Dendritic cell treated with granulocyte-macrophage colony-stimulating factor and Interleukin-4, amounts not matched to agents 40 ng/mL and 50 ng/mL, for 4 days (primary cell): ENCODE measurements around the gene COL5A2.

Experiments used
- H3K27ac Mint-ChIP-seq: one replicate; pipeline ENCODE4 v1.8.0; 2022; ENCODE audit warnings: mild to moderate bottlenecking, mixed read lengths
- H3K27me3 Mint-ChIP-seq: one replicate; pipeline ENCODE4 v1.8.0; 2022; ENCODE audit warnings: mild to moderate bottlenecking, mixed read lengths
- H3K36me3 Mint-ChIP-seq: one replicate; pipeline ENCODE4 v1.8.0; 2022; ENCODE audit warnings: low read depth, mixed read lengths
- H3K4me1 Mint-ChIP-seq: one replicate; pipeline ENCODE4 v1.8.0; 2022; ENCODE audit warnings: low read depth, mixed read lengths
- H3K4me3 Mint-ChIP-seq: one replicate; pipeline ENCODE4 v1.8.0; 2022; ENCODE audit warnings: mild to moderate bottlenecking, moderate library complexity, mixed read lengths
- H3K9me3 Mint-ChIP-seq: one replicate; pipeline ENCODE4 v1.8.0; 2022; ENCODE audit warnings: mixed read lengths
- intact Hi-C: fragments of 100-400 bp; cut with micrococcal nuclease; formaldehyde crosslinking; loops from one replicate; pipeline ENCODE4 v1.15.0; 2022

Gene COL5A2

GRCh38 chr2:189118386-189118785, 61.2 kb downstream of the COL5A2 start:
- Mint-ChIP-seq H3K27me3 (peaks cover 2% of the 10 kb centered on the region), H3K9me3 (no peaks in the 10 kb centered on the region), H3K4me3 (no peak overlapping the region), H3K36me3 (no peaks in the 10 kb centered on the region), H3K27ac (no peak overlapping the region), H3K4me1 (no peaks in the 10 kb centered on the region)
- intact Hi-C loops, result no loop called here

GRCh38 chr2:189116979-189117378, 62.6 kb downstream of the COL5A2 start:
- Mint-ChIP-seq H3K36me3 (no peaks in the 10 kb centered on the region), H3K9me3 (no peaks in the 10 kb centered on the region), H3K27ac (no peak overlapping the region), H3K4me3 (no peak overlapping the region), H3K4me1 (no peaks in the 10 kb centered on the region), H3K27me3 (peaks cover 2% of the 10 kb centered on the region)
- intact Hi-C loops, result no loop called here

- Mint-ChIP-seq H3K27me3 (peaks cover 2% of the 10 kb centered on the region), H3K27ac (no peak overlapping the region), H3K4me1 (no peaks in the 10 kb centered on the region), H3K4me3 (no peak overlapping the region), H3K9me3 (no peaks in the 10 kb centered on the region), H3K36me3 (no peaks in the 10 kb centered on the region)
- intact Hi-C loops, result no loop called here
These were observed 63.5 kb downstream of the COL5A2 start for GRCh38 chr2:189116087-189116486.

GRCh38 chr2:189115126-189115525, 64.4 kb downstream of the COL5A2 start:
- H3K27ac Mint-ChIP-seq, result no peak overlapping the region
- no peak overlapping the region for H3K4me3 Mint-ChIP-seq
- no peaks in the 10 kb centered on the region for H3K36me3 Mint-ChIP-seq
- peaks cover 2% of the 10 kb centered on the region for H3K27me3 Mint-ChIP-seq
- H3K9me3 Mint-ChIP-seq, result no peaks in the 10 kb centered on the region
- H3K4me1 Mint-ChIP-seq, result no peaks in the 10 kb centered on the region
- intact Hi-C loops, result no loop called here

- H3K9me3 Mint-ChIP-seq, result no peaks in the 10 kb centered on the region
- H3K36me3 Mint-ChIP-seq, result no peaks in the 10 kb centered on the region
- peaks cover under 1% of the 10 kb centered on the region for H3K27me3 Mint-ChIP-seq
- H3K4me1 Mint-ChIP-seq, result no peaks in the 10 kb centered on the region
- H3K27ac Mint-ChIP-seq, result no peak overlapping the region
- intact Hi-C loops, result no loop called here
- H3K4me3 Mint-ChIP-seq, result no peak overlapping the region
These were observed 65.6 kb downstream of the COL5A2 start for GRCh38 chr2:189113963-189114362.

DNA sequence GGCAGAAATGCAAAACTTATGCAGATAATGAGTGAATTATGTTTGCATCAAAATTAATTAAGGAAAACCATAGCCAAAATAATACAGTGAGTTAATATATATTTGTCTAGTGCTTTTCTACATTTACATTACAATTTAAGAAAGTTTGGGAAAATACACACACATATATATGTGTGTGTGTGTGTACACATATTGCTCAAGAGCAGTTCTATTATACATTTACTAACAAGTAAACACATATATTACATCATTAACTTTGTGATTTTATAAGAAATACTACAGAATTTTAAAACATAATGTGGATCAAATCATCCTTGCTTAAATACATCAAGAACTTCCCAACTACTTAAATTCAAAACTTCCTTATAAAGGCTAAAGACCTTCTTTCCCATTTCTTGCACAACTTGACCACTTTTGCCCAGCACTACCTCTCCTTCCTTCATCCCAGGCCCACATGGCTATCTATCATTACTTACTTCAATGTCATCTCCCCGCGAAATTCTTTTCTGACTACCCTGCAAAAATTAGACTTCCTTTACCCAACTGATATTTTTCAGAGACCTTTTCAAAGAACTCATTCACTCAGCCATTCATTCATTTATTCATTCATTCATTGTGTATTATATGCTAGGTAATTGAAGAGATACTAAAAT, 68.4 kb downstream of the COL5A2 start:
- Mint-ChIP-seq H3K9me3 (no peaks in the 10 kb centered on the region), H3K27me3 (no peaks in the 10 kb centered on the region), H3K27ac (no peak overlapping the region), H3K4me1 (no peaks in the 10 kb centered on the region), H3K36me3 (no peaks in the 10 kb centered on the region), H3K4me3 (no peak overlapping the region)
- intact Hi-C loops, result no loop called here

- Mint-ChIP-seq H3K27ac (no peak overlapping the region), H3K4me3 (no peak overlapping the region), H3K9me3 (no peaks in the 10 kb centered on the region), H3K36me3 (no peaks in the 10 kb centered on the region), H3K27me3 (no peaks in the 10 kb centered on the region), H3K4me1 (no peaks in the 10 kb centered on the region)
- intact Hi-C loops, result no loop called here
These were observed 69.6 kb downstream of the COL5A2 start for GRCh38 chr2:189109921-189110397.

GRCh38 chr2:189104934-189105333, 74.6 kb downstream of the COL5A2 start:
- Mint-ChIP-seq H3K27ac (no peak overlapping the region), H3K4me3 (no peak overlapping the region), H3K27me3 (no peaks in the 10 kb centered on the region), H3K36me3 (no peaks in the 10 kb centered on the region), H3K9me3 (no peaks in the 10 kb centered on the region), H3K4me1 (no peaks in the 10 kb centered on the region)
- intact Hi-C loops, result no loop called here

- H3K27me3 Mint-ChIP-seq, result no peaks in the 10 kb centered on the region
- no peak overlapping the region for H3K27ac Mint-ChIP-seq
- intact Hi-C loops, result no loop called here
- H3K9me3 Mint-ChIP-seq, result no peaks in the 10 kb centered on the region
- no peaks in the 10 kb centered on the region for H3K36me3 Mint-ChIP-seq
- H3K4me3 Mint-ChIP-seq, result no peak overlapping the region
- no peaks in the 10 kb centered on the region for H3K4me1 Mint-ChIP-seq
These were observed 76.8 kb downstream of the COL5A2 start for GRCh38 chr2:189102735-189103134.

- Mint-ChIP-seq H3K36me3 (no peaks in the 10 kb centered on the region), H3K4me3 (no peak overlapping the region), H3K27me3 (no peaks in the 10 kb centered on the region), H3K9me3 (no peaks in the 10 kb centered on the region), H3K4me1 (no peaks in the 10 kb centered on the region), H3K27ac (no peak overlapping the region)
- intact Hi-C loops, result loop anchor here (10.0 kb wide), 2 partner anchors 537 to 573 kb away; no protein-coding TSS in a partner anchor
These were observed 81.6 kb downstream of the COL5A2 start for GRCh38 chr2:189097934-189098333.

DNA sequence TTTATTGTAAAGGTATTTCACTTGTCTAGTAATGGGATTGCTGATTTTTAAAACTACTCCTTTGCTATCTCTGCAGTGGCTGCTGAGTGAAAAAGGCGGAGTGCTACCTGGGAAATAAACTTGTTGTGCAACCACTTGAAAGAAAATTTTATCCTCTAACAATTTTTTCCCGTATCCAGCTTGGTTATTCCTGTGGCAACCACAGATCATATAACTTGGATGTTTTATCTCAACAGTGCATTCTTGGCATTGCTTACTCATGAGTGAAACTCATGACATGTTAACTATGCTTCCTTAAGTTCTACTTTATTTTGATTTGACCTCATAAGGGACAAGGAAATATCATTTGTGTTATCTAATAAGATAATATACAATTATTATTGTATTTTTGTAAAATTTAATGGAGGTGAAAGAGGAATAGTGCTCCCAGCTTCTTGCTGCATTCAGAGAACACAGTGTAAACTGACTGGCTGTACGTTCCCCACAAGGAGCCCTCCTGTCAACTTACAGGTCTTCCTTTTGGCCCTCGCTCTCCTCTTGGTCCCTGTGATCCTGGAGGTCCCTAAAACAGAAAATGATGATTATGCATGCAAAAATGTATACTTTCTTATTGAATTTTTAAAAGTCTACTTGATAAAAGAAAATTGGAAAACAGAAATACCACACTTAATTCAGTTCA, 82.7 kb downstream of the COL5A2 start:
- no peaks in the 10 kb centered on the region for H3K4me1 Mint-ChIP-seq
- no peak overlapping the region for H3K4me3 Mint-ChIP-seq
- intact Hi-C loops, result loop anchor here (10.0 kb wide), 2 partner anchors 538 to 572 kb away; no protein-coding TSS in a partner anchor
- no peaks in the 10 kb centered on the region for H3K9me3 Mint-ChIP-seq
- H3K27me3 Mint-ChIP-seq, result no peaks in the 10 kb centered on the region
- H3K36me3 Mint-ChIP-seq, result no peaks in the 10 kb centered on the region
- H3K27ac Mint-ChIP-seq, result no peak overlapping the region

DNA sequence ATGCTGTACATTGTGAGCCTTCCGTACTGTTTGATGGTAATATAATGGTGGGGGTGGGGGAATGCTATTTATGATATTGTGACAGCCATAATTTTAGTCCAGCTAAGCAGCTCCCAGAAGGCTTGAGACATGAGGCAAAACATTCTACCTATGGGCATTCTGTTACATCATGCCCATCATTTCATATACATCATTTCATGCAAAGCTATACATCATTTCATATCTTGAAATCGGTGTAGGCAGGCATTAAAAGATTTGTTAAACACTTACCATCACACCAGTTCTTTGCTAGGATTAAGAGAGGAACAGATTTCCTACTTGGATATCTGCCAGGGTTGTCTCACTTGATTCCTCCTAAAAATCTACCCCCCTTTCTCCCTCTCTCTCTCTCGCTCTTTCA, 84.5 kb downstream of the COL5A2 start:
- Mint-ChIP-seq H3K4me1 (no peaks in the 10 kb centered on the region), H3K4me3 (no peak overlapping the region), H3K9me3 (no peaks in the 10 kb centered on the region), H3K36me3 (no peaks in the 10 kb centered on the region), H3K27me3 (no peaks in the 10 kb centered on the region), H3K27ac (no peak overlapping the region)
- intact Hi-C loops, result loop anchor here (10.0 kb wide), 2 partner anchors 540 to 570 kb away; no protein-coding TSS in a partner anchor

DNA sequence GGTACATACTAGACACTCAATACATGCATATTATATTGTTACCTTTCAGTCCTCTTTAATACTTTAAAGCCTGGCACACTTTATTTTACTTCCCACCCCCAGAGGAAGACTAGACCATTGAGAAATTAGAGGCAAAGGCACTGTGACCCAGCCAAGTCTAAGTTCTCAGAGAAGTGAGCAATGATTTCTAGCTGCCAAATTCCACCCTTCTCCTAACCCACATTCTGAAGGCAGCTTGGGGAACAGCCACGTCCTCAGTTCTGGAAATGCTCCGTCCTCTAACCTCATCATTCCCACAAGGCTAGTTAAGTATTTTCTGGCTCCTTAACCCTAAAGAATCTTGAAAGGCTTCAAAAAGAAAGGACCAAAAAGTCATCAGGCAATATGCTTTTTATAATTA, 86.6 kb downstream of the COL5A2 start:
- no peaks in the 10 kb centered on the region for H3K4me1 Mint-ChIP-seq
- no peaks in the 10 kb centered on the region for H3K36me3 Mint-ChIP-seq
- H3K4me3 Mint-ChIP-seq, result no peak overlapping the region
- no peak overlapping the region for H3K27ac Mint-ChIP-seq
- H3K9me3 Mint-ChIP-seq, result no peaks in the 10 kb centered on the region
- intact Hi-C loops, result loop anchor here (10.0 kb wide), 2 partner anchors 542 to 568 kb away; no protein-coding TSS in a partner anchor
- H3K27me3 Mint-ChIP-seq, result no peaks in the 10 kb centered on the region

DNA sequence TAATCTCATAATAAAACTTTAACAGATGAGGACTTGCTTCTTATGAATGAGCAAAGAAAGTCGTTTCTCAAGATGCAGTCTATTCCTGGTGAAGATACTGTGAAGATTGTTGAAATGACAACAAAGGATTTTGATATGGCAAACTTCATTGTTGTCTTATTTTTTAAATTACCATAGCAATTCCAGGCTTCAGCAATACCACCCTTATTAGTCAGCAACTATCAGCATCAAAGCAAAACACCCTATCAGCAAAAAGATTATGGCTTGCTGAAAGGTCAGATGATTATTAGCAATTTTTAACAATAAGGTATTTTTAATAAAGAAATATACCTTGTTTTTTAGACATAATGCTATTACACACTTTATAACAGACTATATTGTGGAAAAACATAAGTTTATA, 88.3 kb downstream of the COL5A2 start:
- H3K27ac Mint-ChIP-seq, result no peak overlapping the region
- H3K4me3 Mint-ChIP-seq, result no peak overlapping the region
- no peaks in the 10 kb centered on the region for H3K27me3 Mint-ChIP-seq
- intact Hi-C loops, result loop anchor here (10.0 kb wide), 2 partner anchors 544 to 566 kb away; no protein-coding TSS in a partner anchor
- H3K4me1 Mint-ChIP-seq, result no peaks in the 10 kb centered on the region
- H3K36me3 Mint-ChIP-seq, result no peaks in the 10 kb centered on the region
- no peaks in the 10 kb centered on the region for H3K9me3 Mint-ChIP-seq
